Endothelial cell of umbilical vein (primary cell): ENCODE measurements around the gene INO80C. TPM values are rescaled to one million over a fixed set of nuclear protein-coding genes. Genes with fewer than 3 reads are reported as not detected.

Experiments
- BruUV-seq: library from RNA; stranded (reverse); fragments of 400-500 nt; replicated peaks from 2 replicates; lab custom pipeline; 2021; lab: Mats Ljungman, UMichigan
- CTCF ChIA-PET: fragments of 300-600, 350-600 bp; sonication (Branson Sonifier 250); formaldehyde crosslinking; loops from one replicate; lab custom pipeline; 2021; ENCODE audit warnings: antibody characterized with exemption, inconsistent platforms; lab: Charles Lee
- POLR2A ChIA-PET: fragments of 300-600, 350-600 bp; sonication (Branson Sonifier 250); formaldehyde crosslinking; loops from one replicate; lab custom pipeline; 2021; ENCODE audit warnings: antibody characterized with exemption, inconsistent platforms; lab: Charles Lee
- DNase-seq: peaks from one replicate; pipeline ENCODE4 v3.0.0-alpha.2; 2011; ENCODE audit warnings: low read depth, low spot score
- FAIRE-seq: peaks from 2 replicates; lab custom pipeline; 2011; peaks lifted over from hg19 to GRCh38; lab: Jason Lieb, UNC
- H2AFZ ChIP-seq: 2 replicates; pipeline ENCODE4 v1.6.0; 2012; ENCODE audit warnings: low read depth, low read length, control low read depth, inconsistent platforms
- H3K27ac ChIP-seq: 2 replicates; pipeline ENCODE4 v1.5.1; 2011; ENCODE audit warnings: low read depth, mild to moderate bottlenecking, control low read depth, low read length, moderate library complexity; ENCODE audit not compliant: insufficient read depth
- H3K27me3 ChIP-seq, 2 experiments: 2 replicates each; pipeline versions ENCODE4 v1.6.0 to v1.6.1; 2011; ENCODE audit warnings: low read length in 2 of 2, mixed read lengths in 1 of 2; ENCODE audit not compliant: control insufficient read depth in 2 of 2, insufficient read depth in 2 of 2
- H3K36me3 ChIP-seq, 2 experiments: 2 replicates in 1 of 2; 3 replicates in 1 of 2; pipeline ENCODE4 v1.5.1; 2011; ENCODE audit warnings: low read length in 2 of 2, mild to moderate bottlenecking in 1 of 2, moderate library complexity in 1 of 2; ENCODE audit not compliant: control insufficient read depth in 2 of 2, insufficient read depth in 2 of 2; ENCODE audit errors: extremely low read depth in 1 of 2
- H3K4me1 ChIP-seq: 3 replicates; pipeline ENCODE4 v1.5.1; 2011; ENCODE audit warnings: mild to moderate bottlenecking, low read length; ENCODE audit not compliant: control insufficient read depth, insufficient read depth; ENCODE audit errors: extremely low read depth
- H3K4me2 ChIP-seq: 2 replicates; pipeline ENCODE4 v1.6.1; 2011; ENCODE audit warnings: low read length, control low read depth, mixed read lengths; ENCODE audit not compliant: insufficient read depth
- H3K4me3 ChIP-seq, 3 experiments: fragments of 200-600 bp in 1 of 3; sonication (generic), shearing (Covaris generic) in 1 of 3; replicated peaks in 1 of 3; 2 replicates each; pipeline ENCODE4 v1.5.1; 2011 to 2016; ENCODE audit warnings: control low read depth in 3 of 3, low read length in 3 of 3, mild to moderate bottlenecking in 2 of 3, inconsistent platforms in 1 of 3, low read depth in 1 of 3, moderate library complexity in 1 of 3; ENCODE audit not compliant: insufficient read depth in 1 of 3
- H3K79me2 ChIP-seq: 2 replicates; pipeline ENCODE4 v1.6.0; 2012; ENCODE audit warnings: low read length, inconsistent platforms; ENCODE audit not compliant: control insufficient read depth, insufficient read depth
- H3K9ac ChIP-seq: replicated peaks from 2 replicates; pipeline ENCODE3; 2011; ENCODE audit warnings: low read length, control low read depth; ENCODE audit not compliant: insufficient read depth; ENCODE audit errors: extremely low read depth
- H3K9me1 ChIP-seq: replicated peaks from 3 replicates; pipeline ENCODE4 v1.6.0; 2011; ENCODE audit warnings: mild to moderate bottlenecking, low read length; ENCODE audit not compliant: control insufficient read depth, insufficient read depth; ENCODE audit errors: extremely low read depth
- H3K9me3 ChIP-seq: replicated peaks from 2 replicates; pipeline ENCODE4 v1.5.1; 2012; ENCODE audit warnings: low read length, inconsistent platforms; ENCODE audit not compliant: control insufficient read depth, insufficient read depth
- H4K20me1 ChIP-seq: replicated peaks from 2 replicates; pipeline ENCODE3; 2011; ENCODE audit warnings: mild to moderate bottlenecking, low read length; ENCODE audit not compliant: control insufficient read depth, insufficient read depth; ENCODE audit errors: extremely low read depth
- EZH2 ChIP-seq: IDR thresholded peaks from 2 replicates; pipeline ENCODE4 v1.6.1; 2012; ENCODE audit warnings: borderline replicate concordance, low read depth, mild to moderate bottlenecking, moderate library complexity, low read length, inconsistent platforms; ENCODE audit not compliant: severe bottlenecking
- FOS ChIP-seq: IDR thresholded peaks from 2 replicates; pipeline ENCODE4 v1.6.1; 2011; ENCODE audit warnings: mild to moderate bottlenecking, low read length, moderate library complexity, borderline replicate concordance; ENCODE audit not compliant: insufficient read depth
- JUN ChIP-seq: IDR thresholded peaks from 2 replicates; pipeline ENCODE4 v1.6.1; 2011; ENCODE audit warnings: borderline replicate concordance, low read depth; ENCODE audit not compliant: insufficient read length, insufficient read depth
- MAX ChIP-seq: IDR thresholded peaks from 2 replicates; pipeline ENCODE4 v1.6.1; 2011; ENCODE audit not compliant: insufficient read depth, insufficient read length
- MYC ChIP-seq: IDR thresholded peaks from one replicate; pipeline ENCODE4 v1.6.1; 2011; ENCODE audit warnings: mild to moderate bottlenecking, low read depth, low read length
- POLR2A ChIP-seq: IDR thresholded peaks from 2 replicates; pipeline ENCODE4 v1.6.1; 2012; ENCODE audit warnings: low read depth, mild to moderate bottlenecking, control low read depth, low read length
- POLR2AphosphoS5 ChIP-seq: IDR thresholded peaks from 2 replicates; pipeline ENCODE4 v1.6.1; 2012; ENCODE audit warnings: low read depth, mild to moderate bottlenecking, control low read depth, low read length, moderate library complexity; ENCODE audit not compliant: insufficient read depth
- dilution Hi-C: fragments of 300-500 bp; cut with MboI; formaldehyde crosslinking; loops from one replicate; pipeline ENCODE4 v1.15.0; 2019; ENCODE audit warnings: low sequenced_read_pairs; ENCODE audit not compliant: extremely low pct_ligation_motif_present
- intact Hi-C: fragments of 100-400 bp; cut with micrococcal nuclease; formaldehyde crosslinking; loops from one replicate; pipeline ENCODE4 v1.10.0; 2022
- polyA plus RNA-seq, 4 experiments: library from polyadenylated mRNA; depleted of rRNA in 3 of 4; stranded (reverse) in 3 of 4; unstranded in 1 of 4; fragments of >200 nt; gene quantifications; 2 replicates each; pipeline versions ENCODE4 v1.2.1 to v1.2.3, GENCODE V29; 2011 to 2012; ENCODE audit warnings: missing spikeins in 1 of 4
- total RNA-seq: library from RNA; stranded (reverse); gene quantifications from 2 replicates; pipeline ENCODE4 v1.2.3, GENCODE V29; 2021
- TF ChIP-seq, protein P1 (sequence below), 2 donors: IDR thresholded peaks; 1 replicate in 1 of 2; 2 replicates in 1 of 2; pipeline ENCODE4 v1.5.1; 2011; ENCODE audit warnings: low read length in 2 of 2, mild to moderate bottlenecking in 2 of 2, moderate library complexity in 2 of 2, control low read depth in 1 of 2, inconsistent platforms in 1 of 2, low read depth in 1 of 2; ENCODE audit not compliant: insufficient read depth in 1 of 2; ENCODE audit errors: extremely low read depth in 1 of 2

INO80C gene
- total and polyA plus RNA-seq, 2 donors (not counting 3 experiments of a cell fraction or from before 2014, with no cell fraction given), result 43.4 to 56.0 TPM

GRCh38 chr18:35458271-35458670 lies 39.5 kb downstream of the INO80C start:
- FAIRE-seq, result no peak
- DNase-seq, result no peak
- H3K4me2 ChIP-seq, result peak overlapping the region; percentile 6
- H3K9me1 ChIP-seq, result no peaks in the 10 kb centered on the region
- peak overlapping the region; percentile 47 for H3K9ac ChIP-seq
- no peak overlapping the region for H2AFZ ChIP-seq
- H3K27ac ChIP-seq, result peak overlapping the region; percentile 90
- POLR2A ChIA-PET, result interaction anchor here (1.4 kb wide), 1 partner anchor 33 kb away, joined by 3 read pairs; no protein-coding TSS in a partner anchor
- no peak for TF ChIP-seq POLR2A
- TF ChIP-seq, protein P1, sequence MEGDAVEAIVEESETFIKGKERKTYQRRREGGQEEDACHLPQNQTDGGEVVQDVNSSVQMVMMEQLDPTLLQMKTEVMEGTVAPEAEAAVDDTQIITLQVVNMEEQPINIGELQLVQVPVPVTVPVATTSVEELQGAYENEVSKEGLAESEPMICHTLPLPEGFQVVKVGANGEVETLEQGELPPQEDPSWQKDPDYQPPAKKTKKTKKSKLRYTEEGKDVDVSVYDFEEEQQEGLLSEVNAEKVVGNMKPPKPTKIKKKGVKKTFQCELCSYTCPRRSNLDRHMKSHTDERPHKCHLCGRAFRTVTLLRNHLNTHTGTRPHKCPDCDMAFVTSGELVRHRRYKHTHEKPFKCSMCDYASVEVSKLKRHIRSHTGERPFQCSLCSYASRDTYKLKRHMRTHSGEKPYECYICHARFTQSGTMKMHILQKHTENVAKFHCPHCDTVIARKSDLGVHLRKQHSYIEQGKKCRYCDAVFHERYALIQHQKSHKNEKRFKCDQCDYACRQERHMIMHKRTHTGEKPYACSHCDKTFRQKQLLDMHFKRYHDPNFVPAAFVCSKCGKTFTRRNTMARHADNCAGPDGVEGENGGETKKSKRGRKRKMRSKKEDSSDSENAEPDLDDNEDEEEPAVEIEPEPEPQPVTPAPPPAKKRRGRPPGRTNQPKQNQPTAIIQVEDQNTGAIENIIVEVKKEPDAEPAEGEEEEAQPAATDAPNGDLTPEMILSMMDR (IDR thresholded peaks at IDR 0.05; ENCODE audit: extremely low read depth in 1 of 2, insufficient read depth in 1 of 2, low read depth in 1 of 2, low read length in 2 of 2), result no peak
- no peak for TF ChIP-seq MAX
- TF ChIP-seq POLR2AphosphoS5, result no peak
- no peak for TF ChIP-seq JUN
- no peak for TF ChIP-seq EZH2
- TF ChIP-seq FOS, result no peak
- TF ChIP-seq MYC, result no peak
- H3K36me3 ChIP-seq, result no peaks in the 10 kb centered on the region
- no peaks in the 10 kb centered on the region for H4K20me1 ChIP-seq
- no peaks in the 10 kb centered on the region for H3K27me3 ChIP-seq
- intact Hi-C loops (loop anchor here (1.0 to 5.0 kb wide), 4 partner anchors 27 to 514 kb away; partner anchors contain the start of gene RMP24), dilution Hi-C loops (no loop called here)
- peaks cover 34% of the 10 kb centered on the region for H3K79me2 ChIP-seq
- H3K4me1 ChIP-seq, result peaks cover 79% of the 10 kb centered on the region
- H3K4me3 ChIP-seq, result no peak overlapping the region
- CTCF ChIA-PET, result interaction anchor here (1.1 to 1.2 kb wide), 2 partner anchors 72 to 161 kb away, joined by 3 read pairs; no protein-coding TSS in a partner anchor
- BruUV-seq, result TSS peak; percentile 5
- H3K9me3 ChIP-seq, result no peaks in the 10 kb centered on the region
